A673 (cell line): ENCODE measurements around the gene MXRA8.

Source experiments
- EZH2 ChIP-seq: fragments of 200-600 bp; sonication (generic); IDR thresholded peaks from 2 replicates; pipeline ENCODE4 v1.6.1; 2017; ENCODE audit warnings: borderline replicate concordance, low read depth, mild to moderate bottlenecking, mixed read lengths, antibody characterized with exemption, low read length; ENCODE audit not compliant: poor library complexity, severe bottlenecking
- TF ChIP-seq, protein P1 (sequence below): fragments of 300-800, 200-600 bp; sonication (generic); conservative IDR thresholded peaks from 2 replicates; pipeline ENCODE4 v1.5.1; 2017; ENCODE audit warnings: low read depth, mild to moderate bottlenecking, antibody characterized with exemption, low read length, moderate library complexity, mixed read lengths

DNA sequence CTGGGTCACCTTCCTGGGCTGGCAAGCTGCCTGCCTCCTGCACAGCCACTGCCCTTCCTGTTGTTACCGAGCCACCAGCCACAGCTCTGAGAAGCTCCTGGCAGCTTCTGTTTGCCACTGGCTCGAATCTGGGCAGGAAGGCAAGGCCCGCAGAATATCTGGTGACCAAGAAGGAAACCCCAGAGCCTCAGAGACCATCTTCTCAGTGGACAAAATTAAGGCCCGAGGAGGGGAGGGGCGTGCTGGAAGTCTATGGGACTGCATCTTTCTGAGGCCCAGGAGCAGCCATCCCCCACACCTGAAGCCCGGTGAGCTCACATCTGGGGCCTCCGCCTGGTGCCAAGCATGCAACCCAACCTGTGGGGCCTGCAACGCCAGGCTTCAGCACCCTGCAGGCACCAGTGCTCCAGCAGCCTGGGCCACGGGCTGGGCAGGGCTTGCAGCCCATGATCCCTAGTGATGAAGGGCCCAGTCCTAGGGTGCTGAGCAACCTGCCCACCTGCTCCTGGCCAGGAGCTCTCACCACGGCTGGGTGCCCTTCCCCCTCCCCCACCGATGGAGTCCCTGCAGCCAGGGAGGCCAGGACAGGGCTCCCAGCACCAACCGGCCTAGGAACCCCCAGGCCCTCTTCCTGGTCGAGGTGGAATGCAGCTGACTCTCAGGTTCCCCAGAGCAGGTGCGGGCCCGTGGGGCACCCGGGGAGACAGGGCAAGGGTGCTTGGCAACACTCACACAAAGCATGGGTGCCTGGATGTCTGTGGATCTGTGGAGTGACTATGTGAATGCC, 32.9 kb downstream of the MXRA8 start:
- TF ChIP-seq EZH2: no peak
- TF ChIP-seq, protein P1, sequence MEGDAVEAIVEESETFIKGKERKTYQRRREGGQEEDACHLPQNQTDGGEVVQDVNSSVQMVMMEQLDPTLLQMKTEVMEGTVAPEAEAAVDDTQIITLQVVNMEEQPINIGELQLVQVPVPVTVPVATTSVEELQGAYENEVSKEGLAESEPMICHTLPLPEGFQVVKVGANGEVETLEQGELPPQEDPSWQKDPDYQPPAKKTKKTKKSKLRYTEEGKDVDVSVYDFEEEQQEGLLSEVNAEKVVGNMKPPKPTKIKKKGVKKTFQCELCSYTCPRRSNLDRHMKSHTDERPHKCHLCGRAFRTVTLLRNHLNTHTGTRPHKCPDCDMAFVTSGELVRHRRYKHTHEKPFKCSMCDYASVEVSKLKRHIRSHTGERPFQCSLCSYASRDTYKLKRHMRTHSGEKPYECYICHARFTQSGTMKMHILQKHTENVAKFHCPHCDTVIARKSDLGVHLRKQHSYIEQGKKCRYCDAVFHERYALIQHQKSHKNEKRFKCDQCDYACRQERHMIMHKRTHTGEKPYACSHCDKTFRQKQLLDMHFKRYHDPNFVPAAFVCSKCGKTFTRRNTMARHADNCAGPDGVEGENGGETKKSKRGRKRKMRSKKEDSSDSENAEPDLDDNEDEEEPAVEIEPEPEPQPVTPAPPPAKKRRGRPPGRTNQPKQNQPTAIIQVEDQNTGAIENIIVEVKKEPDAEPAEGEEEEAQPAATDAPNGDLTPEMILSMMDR: no peak
